22Rv1 (cell line): ENCODE results near the gene ERICH6B.

Experiments used
- H3K27ac ChIP-seq: fragments of 450-650 bp; 2 replicates; pipeline ENCODE4 v1.5.1; 2017
- CTCF ChIP-seq: fragments of 450-650 bp; IDR thresholded peaks from 2 replicates; pipeline ENCODE4 v1.5.1; 2017; ENCODE audit warnings: mild to moderate bottlenecking
- ZFX ChIP-seq: fragments of 450-650 bp; IDR thresholded peaks from 2 replicates; pipeline ENCODE4 v1.6.1; 2017; ENCODE audit warnings: antibody characterized with exemption, borderline replicate concordance

Gene ERICH6B

DNA sequence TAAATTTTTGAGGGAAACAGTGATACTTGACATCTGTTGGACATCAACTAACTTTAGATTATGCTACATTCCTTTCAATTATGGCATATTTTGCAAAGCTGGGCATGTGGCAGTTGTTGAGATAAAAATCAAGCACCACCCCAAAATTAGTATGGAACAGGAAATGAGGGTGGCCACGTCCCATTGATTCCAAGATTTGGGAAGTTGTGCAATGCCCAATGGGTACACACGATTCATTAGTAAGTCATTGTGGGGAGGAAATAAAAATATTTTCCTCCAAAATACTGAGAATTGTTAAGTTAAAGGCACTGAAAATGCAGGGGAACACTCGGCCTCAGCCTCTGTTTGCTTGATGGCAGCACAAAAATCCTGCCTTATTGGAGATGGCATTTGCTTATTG lies 7.6 kb downstream of the ERICH6B start:
- no peak overlapping the region for H3K27ac ChIP-seq
- TF ChIP-seq CTCF: no peak
- no peak for TF ChIP-seq ZFX

DNA sequence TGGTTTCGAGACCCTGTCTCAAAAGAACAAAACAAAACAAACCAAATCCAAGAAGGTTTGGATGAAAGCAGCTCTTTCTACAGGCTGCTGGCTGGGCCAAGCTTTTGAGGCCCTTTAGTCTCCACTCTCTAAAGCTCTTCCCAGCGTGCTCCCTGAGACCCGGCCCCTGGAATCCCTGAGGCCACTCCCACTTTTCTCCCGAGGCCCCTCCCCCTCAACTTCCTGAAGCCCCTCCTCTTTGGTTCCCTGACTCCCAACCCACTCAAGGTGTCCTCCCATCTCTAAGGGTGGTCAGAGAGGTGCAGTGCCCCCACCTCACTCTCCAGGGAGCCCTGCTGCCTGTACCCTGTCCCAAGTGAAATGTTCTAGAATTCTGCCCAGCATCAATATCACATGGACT lies 10.6 kb downstream of the ERICH6B start:
- H3K27ac ChIP-seq: no peak overlapping the region
- TF ChIP-seq ZFX (no peak), CTCF (no peak)

- TF ChIP-seq CTCF: no peak
- TF ChIP-seq ZFX: no peak
- H3K27ac ChIP-seq: no peak overlapping the region
Observed at GRCh38 chr13:45603338-45603737, 12.2 kb downstream of the ERICH6B start.

DNA sequence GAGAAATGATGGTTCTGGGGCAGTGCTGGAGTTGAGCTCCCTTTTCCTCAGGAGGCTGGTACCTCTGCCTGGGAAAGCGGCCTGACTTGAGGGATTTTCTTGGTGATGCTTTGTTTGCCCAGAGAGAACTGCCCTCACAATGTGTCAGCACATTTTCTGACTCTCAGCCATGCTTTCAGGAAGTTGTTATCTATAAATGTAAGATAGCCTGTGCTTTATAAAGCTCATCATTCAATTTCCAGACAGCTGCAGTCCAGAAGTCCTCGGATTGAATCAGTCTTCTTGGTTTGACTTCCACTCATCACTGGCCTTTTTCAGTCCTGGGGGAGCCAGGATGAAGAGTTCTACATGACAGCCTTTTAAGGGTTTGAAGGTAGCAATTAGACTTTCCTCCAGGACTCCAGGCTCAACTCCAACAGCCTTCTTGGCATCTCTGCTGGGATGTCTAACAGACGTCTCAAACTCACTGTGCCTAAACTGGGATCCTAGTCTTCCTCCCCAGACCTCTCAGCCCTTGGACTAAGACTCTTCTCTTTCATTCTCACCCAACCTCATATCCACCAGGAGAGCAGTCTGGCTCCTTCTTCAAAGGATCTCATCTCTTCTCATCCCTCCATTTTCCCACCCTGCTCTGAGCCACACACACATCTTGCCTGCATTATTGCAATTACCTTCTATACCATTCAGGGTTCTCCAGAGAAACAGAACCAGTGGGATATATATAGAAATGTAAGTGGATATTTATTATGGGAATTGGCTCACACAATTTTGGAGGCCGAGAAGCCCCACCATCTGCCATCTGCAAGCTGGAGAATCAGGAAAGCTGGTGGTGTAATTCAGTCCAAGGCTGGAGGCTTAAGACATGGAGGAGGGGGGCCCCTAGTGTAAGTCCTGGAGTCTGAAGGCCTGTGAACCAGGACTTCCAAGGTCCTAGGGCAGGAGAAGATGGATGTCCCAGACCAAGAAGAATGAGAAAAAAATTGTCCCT lies 13.1 kb downstream of the ERICH6B start:
- no peak overlapping the region for H3K27ac ChIP-seq
- TF ChIP-seq CTCF: no peak
- TF ChIP-seq ZFX: no peak

DNA sequence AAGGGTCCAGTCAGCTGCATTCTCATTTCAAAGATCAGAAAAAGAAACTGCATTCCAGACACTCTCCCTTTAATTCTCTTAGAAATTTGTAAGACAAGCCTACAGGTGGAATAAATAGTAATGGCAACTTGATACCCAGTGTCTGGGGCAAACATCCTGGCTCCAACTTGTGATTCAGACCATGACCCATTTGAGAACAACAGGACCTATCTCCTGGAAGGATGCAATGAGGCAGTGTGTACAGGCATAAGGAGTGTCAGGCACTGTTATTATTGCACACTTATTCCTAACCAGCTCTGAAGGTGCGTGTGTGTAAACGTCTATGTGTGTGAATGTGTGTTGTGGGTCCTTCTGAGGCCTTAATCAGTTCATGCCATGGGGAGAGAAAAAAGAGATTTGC lies 13.9 kb downstream of the ERICH6B start:
- TF ChIP-seq ZFX (no peak), CTCF (no peak)
- no peak overlapping the region for H3K27ac ChIP-seq

DNA sequence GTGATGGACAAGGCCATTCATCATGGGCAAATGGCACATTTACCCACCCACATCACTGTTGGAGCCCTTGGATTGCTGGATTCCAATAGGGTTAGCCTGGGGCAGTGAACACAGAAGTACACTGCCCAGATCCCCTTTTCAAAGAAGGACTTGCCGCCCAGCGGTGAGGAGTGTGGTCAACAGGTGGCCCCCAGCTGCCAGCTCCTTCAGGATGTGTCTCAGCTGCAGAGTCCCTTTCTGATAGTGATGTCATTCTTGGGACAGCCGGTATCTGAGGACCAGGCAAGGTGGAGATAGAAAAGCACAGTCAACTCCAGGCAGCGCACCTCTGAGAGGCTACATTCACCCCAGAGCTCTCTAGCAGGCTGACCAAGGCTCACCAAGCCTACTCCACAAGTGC lies 16.9 kb downstream of the ERICH6B start:
- H3K27ac ChIP-seq: no peak overlapping the region
- TF ChIP-seq CTCF (no peak), ZFX (no peak)

DNA sequence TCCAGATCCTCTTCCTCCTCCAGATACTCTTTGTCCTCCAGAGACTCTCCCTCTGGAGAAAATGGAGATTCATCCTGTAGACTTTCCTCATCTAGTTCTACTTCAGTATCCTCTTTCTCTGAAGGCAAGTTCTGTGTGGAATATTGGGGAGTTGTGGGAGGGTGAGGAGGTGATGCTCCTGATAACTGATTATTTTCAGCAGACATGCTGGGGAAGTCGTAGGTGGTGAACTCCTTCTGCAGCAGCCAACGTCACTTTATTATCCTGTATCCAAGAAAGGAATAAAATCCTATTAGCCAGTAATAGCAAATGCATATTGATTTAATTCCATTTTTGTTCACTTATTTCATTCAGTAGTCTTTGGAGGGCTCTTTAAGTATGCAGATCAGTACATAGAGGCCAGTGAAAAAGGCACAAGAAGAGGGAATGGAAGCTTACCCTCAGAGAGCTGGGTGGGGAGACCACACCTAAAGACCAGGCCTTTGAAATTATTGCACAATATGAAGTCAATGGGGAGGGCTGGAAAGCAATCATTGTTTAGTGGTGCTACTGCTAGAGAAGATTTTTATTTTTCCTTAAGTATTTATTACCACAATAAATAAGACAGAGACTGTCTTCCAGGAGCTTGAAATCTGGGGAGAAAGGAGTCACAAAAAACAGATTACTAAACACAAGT lies 18.6 kb downstream of the ERICH6B start:
- TF ChIP-seq ZFX: no peak
- no peak for TF ChIP-seq CTCF
- H3K27ac ChIP-seq: no peak overlapping the region
